ENCODE measurements around the gene USP37.
"Not testable (repeated sequence)": the region's sequence is repeated elsewhere in the genome, so short reads cannot be mapped to it uniquely, and the experiment has no call there.

Gene USP37

GRCh38 chr2:218568190-218569037 lies at the start of gene USP37, which contains the start of gene CNOT9:
USP37 (minus strand) TSS chr2:218568351; CDS start chr2:218558653, 9,698 bp downstream.
CNOT9 (plus strand) TSS chr2:218568839; CDS start chr2:218568955, 116 bp downstream.
- DNase-seq: peak; percentile 95

- DNase-seq: no peak
These were observed 47.7 kb upstream of the USP37 start for GRCh38 chr2:218615868-218616315.

- DNase-seq: no peak
These were observed 39.4 kb upstream of the USP37 start, which contains the start of gene PLCD4 for GRCh38 chr2:218607436-218608115. PLCD4 (plus strand) TSS chr2:218607899; CDS start chr2:218615740, 7,841 bp downstream.

- DNase-seq: no peak
These were observed 37.3 kb upstream of the USP37 start for GRCh38 chr2:218605432-218605831.

- DNase-seq: no peak
These were observed 17.4 kb upstream of the USP37 start for GRCh38 chr2:218585541-218585940.

- DNase-seq: no peak
These were observed 16.1 kb upstream of the USP37 start for GRCh38 chr2:218583983-218584850.

GRCh38 chr2:218582076-218582475 lies 13.9 kb upstream of the USP37 start:
- no peak for DNase-seq

GRCh38 chr2:218578272-218578877 lies 10.2 kb upstream of the USP37 start:
- DNase-seq: no peak

GRCh38 chr2:218577482-218578220 lies 9.5 kb upstream of the USP37 start:
- DNase-seq: no peak

- DNase-seq: no peak
These were observed 8.7 kb upstream of the USP37 start for GRCh38 chr2:218576854-218577253.

- DNase-seq: no peak
These were observed 2.7 kb upstream of the USP37 start for GRCh38 chr2:218570850-218571249.

- no peak for DNase-seq
These were observed 1.7 kb upstream of the USP37 start for GRCh38 chr2:218569661-218570500.

GRCh38 chr2:218569038-218569431 lies 884 bp upstream of the USP37 start:
- DNase-seq: peak; percentile 8

- peak; percentile 43 for DNase-seq
These were observed 358 bp downstream of the USP37 start for GRCh38 chr2:218567797-218568189.

GRCh38 chr2:218566296-218566695 lies 1.9 kb downstream of the USP37 start:
- no peak for DNase-seq

- DNase-seq: no peak
These were observed 4.1 kb downstream of the USP37 start for GRCh38 chr2:218564056-218564455.

GRCh38 chr2:218558986-218559385 lies 9.2 kb downstream of the USP37 start:
- no peak for DNase-seq

- DNase-seq: no peak
These were observed 10.2 kb downstream of the USP37 start for GRCh38 chr2:218557941-218558340.

GRCh38 chr2:218555527-218555926 lies 12.6 kb downstream of the USP37 start:
- no peak for DNase-seq

- DNase-seq: not testable (repeated sequence)
These were observed 13.9 kb downstream of the USP37 start for GRCh38 chr2:218554225-218554624.

GRCh38 chr2:218547978-218548377 lies 20.2 kb downstream of the USP37 start:
- DNase-seq: no peak

Measured in GOT3 (cell line).